GM10266 (cell line): ENCODE measurements around the gene FAM181A.

ENCODE experiments used
- DNase-seq: peaks from one replicate; pipeline ENCODE4 v3.0.0; 2012; ENCODE audit errors: extremely low spot score
- TF ChIP-seq, protein P1 (sequence below): IDR thresholded peaks from 2 replicates; pipeline ENCODE4 v1.5.1; 2012; ENCODE audit warnings: mild to moderate bottlenecking, low read depth; ENCODE audit not compliant: control insufficient read depth, insufficient read depth; ENCODE audit errors: missing control alignments

FAM181A gene

GRCh38 chr14:93929657-93930056, 2.5 kb downstream of the FAM181A start:
- TF ChIP-seq, protein P1, sequence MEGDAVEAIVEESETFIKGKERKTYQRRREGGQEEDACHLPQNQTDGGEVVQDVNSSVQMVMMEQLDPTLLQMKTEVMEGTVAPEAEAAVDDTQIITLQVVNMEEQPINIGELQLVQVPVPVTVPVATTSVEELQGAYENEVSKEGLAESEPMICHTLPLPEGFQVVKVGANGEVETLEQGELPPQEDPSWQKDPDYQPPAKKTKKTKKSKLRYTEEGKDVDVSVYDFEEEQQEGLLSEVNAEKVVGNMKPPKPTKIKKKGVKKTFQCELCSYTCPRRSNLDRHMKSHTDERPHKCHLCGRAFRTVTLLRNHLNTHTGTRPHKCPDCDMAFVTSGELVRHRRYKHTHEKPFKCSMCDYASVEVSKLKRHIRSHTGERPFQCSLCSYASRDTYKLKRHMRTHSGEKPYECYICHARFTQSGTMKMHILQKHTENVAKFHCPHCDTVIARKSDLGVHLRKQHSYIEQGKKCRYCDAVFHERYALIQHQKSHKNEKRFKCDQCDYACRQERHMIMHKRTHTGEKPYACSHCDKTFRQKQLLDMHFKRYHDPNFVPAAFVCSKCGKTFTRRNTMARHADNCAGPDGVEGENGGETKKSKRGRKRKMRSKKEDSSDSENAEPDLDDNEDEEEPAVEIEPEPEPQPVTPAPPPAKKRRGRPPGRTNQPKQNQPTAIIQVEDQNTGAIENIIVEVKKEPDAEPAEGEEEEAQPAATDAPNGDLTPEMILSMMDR: no peak
- no peak for DNase-seq

DNA sequence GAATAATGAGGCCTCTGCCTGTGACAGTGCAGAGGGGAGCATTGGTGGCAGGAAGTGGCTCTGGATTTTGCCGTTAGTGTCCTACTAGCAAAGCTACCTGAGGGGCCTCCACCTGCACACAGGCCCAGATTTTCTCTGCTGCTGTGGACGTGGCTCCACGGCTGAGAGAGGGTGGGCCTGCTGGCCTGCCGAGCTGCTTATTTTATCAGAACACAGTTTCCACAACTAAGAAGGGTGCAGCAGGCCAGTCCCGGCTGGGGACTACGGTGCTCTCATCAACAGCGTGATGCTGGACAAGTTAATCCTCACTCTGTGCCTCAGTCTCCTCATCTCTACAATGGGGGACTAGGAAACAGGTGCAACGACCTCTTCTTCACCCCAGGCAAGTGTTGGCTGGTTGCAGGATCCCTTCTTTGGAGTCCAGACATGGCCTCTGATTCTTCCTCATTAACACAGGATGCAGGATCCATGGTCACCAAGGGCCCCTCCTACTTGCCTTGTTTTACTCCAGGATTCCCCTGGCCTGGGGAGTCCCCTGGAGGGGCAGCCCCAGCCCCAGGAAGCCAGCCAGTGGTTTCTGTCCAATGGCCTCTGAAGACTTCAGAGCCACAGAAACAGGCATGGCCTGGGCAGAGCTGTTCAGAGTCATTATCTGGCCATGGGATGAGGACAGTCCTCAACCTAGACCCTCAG, 3.3 kb downstream of the FAM181A start:
- no peak for DNase-seq
- TF ChIP-seq, protein P1: no peak

GRCh38 chr14:93930989-93931307, 3.8 kb downstream of the FAM181A start:
- TF ChIP-seq, protein P1: no peak
- DNase-seq: no peak

DNA sequence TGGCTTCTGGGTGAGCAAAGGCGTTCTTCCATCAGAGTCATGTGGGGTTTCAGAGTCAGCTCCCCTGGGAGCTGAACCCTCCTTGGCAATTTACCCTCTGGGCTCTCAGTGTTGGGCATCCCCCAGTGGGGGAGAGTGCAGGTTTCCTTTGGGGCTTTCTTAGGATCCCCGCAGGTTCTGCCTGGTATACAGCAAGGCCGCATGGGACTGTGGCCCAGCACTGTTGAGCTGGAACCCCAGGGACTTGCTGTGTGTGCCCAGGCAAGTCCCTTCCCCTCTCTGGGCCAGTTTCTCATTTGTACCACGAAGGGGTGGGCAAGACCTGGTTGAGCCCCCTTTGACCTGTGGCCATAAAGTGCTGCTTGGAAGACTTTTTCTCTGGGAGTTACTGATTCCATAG, 5.5 kb downstream of the FAM181A start:
- DNase-seq: no peak
- TF ChIP-seq, protein P1: no peak

GRCh38 chr14:93935213-93935612, 8.1 kb downstream of the FAM181A start:
- DNase-seq: no peak
- TF ChIP-seq, protein P1: no peak

- DNase-seq: peak; percentile 58
- TF ChIP-seq, protein P1: peak; percentile 44
Observed at GRCh38 chr14:93936245-93936644, 9.1 kb downstream of the FAM181A start.

DNA sequence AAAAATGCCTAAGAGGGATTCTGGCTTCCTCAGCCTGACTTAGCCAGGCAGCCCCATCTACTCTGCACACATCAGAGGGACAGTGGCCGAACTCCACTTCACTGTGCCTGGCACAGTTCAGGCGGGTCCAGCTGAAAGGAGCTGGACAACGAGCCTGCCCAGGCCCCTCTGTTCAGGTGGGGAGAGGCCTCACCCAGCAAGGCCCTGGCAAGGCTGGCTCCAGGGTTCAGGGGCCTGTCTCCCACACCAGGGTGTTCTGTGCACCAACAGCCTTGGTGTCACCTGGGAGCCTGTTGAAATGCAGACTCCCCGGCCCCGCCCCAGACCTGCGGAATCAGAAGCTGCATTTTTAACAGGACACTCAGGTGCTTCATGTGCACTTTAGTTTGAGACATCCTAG, 9.8 kb downstream of the FAM181A start:
- no peak for DNase-seq
- TF ChIP-seq, protein P1: no peak
